HG03175 (cell line): ENCODE results near the gene FTO.

ENCODE experiments used
- ATAC-seq: cut with Tn5 transposase; IDR thresholded peaks from one replicate; pipeline ENCODE4 v1.9.1; 2021; ENCODE audit warnings: mild to moderate bottlenecking, moderate library complexity; ENCODE audit not compliant: unreplicated experiment

The FTO gene

GRCh38 chr16:53752560-53752959 is 48.6 kb downstream of the FTO start:
- no peak for ATAC-seq

GRCh38 chr16:53753431-53753830 is 49.5 kb downstream of the FTO start:
- ATAC-seq = no peak

- no peak for ATAC-seq
Observed at GRCh38 chr16:53755026-53755910, 51.3 kb downstream of the FTO start.

GRCh38 chr16:53756275-53756996 is 52.5 kb downstream of the FTO start:
- no peak for ATAC-seq

GRCh38 chr16:53757971-53758609 is 54.1 kb downstream of the FTO start:
- ATAC-seq = no peak

GRCh38 chr16:53761962-53762703 is 58.2 kb downstream of the FTO start:
- ATAC-seq = no peak

DNA sequence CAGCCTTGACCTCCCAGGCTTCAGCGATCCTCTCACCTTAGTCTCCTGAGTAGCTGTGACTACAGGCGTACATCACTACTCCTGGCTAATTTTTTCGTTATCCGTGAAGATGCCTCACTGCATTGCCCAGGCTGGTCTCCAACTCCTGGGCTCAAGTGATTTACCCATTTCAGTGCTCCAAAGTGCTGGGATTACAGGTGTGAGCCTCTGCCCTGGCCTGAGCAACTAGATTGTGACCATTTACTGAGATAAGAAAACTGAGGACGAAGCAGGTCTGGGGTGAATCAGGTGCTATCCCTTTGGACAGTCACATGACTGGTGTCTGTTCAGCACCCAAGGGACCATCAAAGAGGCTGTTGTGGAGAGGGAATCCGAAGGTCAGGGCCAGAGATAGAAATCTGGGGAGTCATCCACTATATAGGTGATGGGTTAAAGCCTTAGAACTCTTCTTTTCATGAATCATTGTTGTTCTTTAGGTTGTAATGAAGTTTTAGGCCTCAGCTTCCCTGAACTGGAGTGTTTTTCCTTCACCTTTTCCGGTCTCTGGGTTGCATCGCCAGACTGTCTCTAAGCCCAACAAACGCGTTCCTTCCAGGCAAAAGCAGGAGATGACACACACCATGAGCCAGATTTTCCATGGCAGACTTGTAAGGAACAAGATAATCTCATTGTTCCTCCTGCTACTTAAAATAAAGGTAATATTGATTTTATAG is 62.5 kb downstream of the FTO start:
- ATAC-seq = no peak

DNA sequence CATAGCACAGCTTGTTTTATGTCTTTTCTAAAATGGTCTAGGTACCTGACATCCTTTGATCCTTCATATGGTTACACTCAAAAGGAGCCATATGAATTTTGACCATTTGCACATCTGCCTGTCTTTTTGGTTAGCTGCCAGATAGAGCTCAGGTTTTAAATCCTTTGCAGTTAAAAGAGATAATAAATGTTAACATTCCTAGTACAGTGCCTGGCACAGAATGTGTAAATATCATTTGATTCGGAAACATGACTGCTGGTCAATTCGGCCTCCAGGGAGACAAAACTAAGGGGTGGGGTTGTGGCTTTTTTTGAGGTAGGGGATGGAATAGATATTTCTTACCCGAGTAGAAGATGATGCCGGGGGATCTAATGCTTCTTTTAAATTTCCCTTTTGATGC is 64.2 kb downstream of the FTO start:
- no peak for ATAC-seq

DNA sequence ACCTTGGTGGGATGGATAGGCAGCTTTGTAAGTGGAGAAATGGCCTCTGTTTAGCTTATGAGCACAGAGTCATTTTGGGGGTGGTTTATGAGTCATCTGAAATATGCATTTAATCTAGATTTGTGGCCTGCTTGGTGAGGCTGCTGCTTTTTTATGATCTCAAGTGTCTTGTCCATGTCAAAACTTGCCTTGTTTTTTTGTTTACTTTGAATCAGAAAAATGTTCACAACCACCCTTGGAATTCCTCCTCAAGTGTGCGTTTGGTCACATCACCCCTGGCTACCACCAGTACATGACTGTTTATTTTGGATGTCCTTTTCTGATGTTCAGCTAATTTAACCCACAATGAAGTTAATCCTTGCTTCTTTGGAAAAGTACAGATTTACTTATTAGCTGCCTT is 64.6 kb downstream of the FTO start:
- ATAC-seq = no peak

GRCh38 chr16:53769185-53769584 is 65.2 kb downstream of the FTO start:
- ATAC-seq = no peak

DNA sequence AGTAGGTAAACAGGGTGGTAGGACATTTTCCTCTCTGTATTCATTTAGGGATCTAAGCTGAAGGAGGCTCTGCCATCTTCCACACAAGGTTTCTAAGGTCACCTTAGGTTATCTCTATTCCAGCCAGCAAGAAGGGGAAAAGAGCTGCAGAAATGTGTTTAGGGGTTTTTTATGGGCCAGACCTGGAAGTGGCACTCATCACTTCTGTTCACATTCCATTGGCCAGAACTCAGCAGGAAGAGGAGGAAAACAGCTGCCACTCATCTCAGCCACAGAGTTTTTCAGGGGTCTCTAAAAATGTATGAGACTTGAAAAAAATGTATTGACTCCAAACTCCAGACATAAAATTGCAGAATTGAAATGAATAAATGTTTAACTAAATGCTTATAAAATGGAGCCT is 65.8 kb downstream of the FTO start:
- no peak for ATAC-seq

DNA sequence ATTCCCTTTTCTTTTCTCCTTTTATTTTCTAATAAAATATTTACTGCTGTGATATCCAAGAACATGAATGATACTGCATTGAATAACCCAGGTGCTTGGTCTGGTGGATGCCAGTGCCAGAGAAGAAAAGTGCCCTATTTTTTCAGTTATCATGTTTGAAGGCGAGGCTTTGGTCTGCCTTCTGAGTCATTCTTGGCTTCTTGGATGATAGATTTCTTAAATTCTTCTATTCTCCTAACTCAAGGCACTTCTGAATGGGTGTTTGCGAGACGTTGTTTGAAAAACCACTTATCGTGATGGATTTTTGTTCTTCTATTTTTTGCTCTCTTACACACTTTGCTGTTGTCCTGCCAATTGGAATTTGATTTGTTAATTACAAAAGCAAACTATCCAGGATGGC is 66.7 kb downstream of the FTO start:
- no peak for ATAC-seq

DNA sequence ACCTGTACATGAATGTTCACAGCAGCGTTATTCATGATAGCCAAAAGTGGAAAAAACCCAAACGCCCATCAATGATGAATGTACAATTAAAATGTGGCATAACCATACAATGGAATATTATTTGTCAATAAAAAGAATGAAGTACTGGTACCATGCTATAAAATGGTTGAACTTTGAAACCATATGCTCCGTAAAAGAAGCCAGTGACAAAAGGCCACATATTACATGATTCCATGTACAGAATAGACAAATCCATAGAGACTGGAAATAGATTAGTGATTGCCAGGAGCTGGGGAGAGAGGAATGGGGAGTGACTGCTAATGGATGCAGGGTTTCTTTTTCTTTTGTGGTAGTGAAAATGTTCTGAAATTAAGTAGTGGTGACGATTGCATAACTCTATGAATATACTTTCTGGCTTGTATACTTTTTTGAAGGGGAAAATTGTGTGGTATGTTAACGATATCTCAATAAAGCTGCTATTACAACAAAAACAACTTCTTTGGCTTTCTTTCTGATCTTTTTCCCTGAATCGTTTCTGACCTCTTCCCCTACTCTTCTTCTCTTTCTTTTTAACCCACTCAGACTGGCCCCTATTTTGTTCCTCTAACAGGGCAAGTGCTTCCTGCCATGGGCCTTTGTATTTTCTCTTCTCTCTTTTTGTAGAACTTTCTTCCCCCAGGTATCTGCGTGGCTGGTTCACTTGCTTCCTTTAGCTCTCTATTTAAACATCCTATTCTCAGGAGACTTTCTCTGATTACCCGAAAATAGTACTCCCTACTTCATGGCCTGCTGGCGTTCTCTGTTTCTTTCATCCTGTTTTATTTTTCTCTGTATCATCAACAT is 67.9 kb downstream of the FTO start:
- ATAC-seq = no peak

- peak; percentile 83 for ATAC-seq
Observed at GRCh38 chr16:53773150-53773846, 69.3 kb downstream of the FTO start.

DNA sequence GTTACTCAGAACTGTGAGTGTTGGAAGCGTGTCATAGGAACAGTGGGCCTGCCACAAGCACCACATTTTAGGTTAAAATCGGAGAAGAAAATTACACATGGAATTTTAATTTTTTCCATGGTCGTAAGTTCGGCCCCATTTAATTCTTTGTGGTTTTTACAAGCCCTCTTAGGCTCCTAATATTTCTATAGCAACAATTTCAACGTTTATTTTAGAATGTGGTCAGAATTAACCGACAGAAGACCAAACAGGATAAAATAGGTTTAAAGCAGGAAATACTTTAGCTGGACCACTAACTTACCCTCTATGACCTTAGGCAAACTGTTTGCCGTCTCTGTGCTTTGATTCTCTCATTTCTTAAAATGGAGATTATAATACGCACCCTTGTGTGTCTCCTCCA is 69.9 kb downstream of the FTO start:
- ATAC-seq = no peak

- no peak for ATAC-seq
Observed at GRCh38 chr16:53775106-53775820, 71.3 kb downstream of the FTO start.

DNA sequence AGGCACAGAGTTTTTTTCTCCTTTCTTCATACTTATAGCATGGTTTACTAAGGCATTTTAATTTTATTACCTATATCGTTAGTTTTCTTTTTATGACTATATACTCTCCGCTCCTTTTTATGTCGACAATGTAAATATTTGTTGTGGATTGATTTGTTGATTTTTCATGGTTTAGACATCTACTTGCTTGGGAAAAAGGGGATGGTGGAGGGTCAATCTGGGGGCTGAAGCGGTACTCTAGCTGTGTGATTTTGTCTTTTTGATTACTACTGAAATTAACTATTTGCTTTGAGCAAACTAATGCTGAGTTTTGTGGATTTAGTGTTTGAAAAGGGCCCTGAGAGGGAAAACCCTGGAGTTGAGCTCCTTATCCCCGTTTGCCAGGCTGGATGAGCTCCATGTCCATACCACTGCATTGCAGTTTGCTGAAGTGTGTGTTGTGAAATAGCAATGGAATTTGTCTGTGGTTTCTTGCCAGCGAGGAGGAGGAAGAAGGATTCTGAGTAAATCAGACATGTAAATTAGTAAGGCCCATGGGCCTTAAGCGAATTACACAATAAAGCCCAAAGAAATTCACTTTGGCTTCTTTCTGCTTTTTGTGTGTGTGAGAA is 72.0 kb downstream of the FTO start:
- no peak for ATAC-seq

GRCh38 chr16:53779186-53779585 is 75.2 kb downstream of the FTO start:
- ATAC-seq = no peak
